Esophagus muscularis mucosa (tissue), 4 donors: ENCODE measurements around the gene TWF1. TPM values are rescaled to one million over a fixed set of nuclear protein-coding genes. Genes with fewer than 3 reads are reported as not detected.
A peak's percentile ranks its signal among the peaks of the same experiment; 100 is the strongest.

Experiments used
- DNase-seq: peaks from one replicate; pipeline ENCODE4 v3.0.0-alpha.2; 2017; ENCODE audit errors: extremely low spot score
- H3K27ac ChIP-seq, 4 donors: fragments of 200-600 bp; sonication (generic); replicated peaks in 1 of 4; 1 replicate in 3 of 4; 2 replicates in 1 of 4; pipeline ENCODE4 v1.5.1; 2016 to 2019; ENCODE audit warnings: mild to moderate bottlenecking in 1 of 4
- H3K27me3 ChIP-seq, 4 donors: fragments of 200-600 bp; sonication (generic); one replicate each; pipeline versions ENCODE4 v1.5.1 to v1.6.0; 2016 to 2019
- H3K36me3 ChIP-seq, 4 donors: fragments of 200-600 bp; sonication (generic); one replicate each; pipeline ENCODE4 v1.5.1; 2016 to 2019
- H3K4me1 ChIP-seq, 4 donors: fragments of 200-600 bp; sonication (generic); one replicate each; pipeline ENCODE4 v1.5.1; 2016 to 2019
- H3K4me3 ChIP-seq, 4 donors: fragments of 200-600 bp; sonication (generic); 1 replicate in 2 of 4; 2 replicates in 2 of 4; pipeline ENCODE4 v1.5.1; 2016 to 2019; ENCODE audit warnings: mild to moderate bottlenecking in 4 of 4, moderate library complexity in 1 of 4
- H3K9me3 ChIP-seq, 4 donors: fragments of 200-600 bp; sonication (generic); 1 replicate in 3 of 4; 2 replicates in 1 of 4; pipeline ENCODE4 v1.5.1; 2016 to 2019
- EP300 ChIP-seq: sonication (generic); formaldehyde crosslinking; IDR thresholded peaks from one replicate; pipeline ENCODE4 v1.6.1; 2017; ENCODE audit warnings: antibody characterized with exemption
- POLR2A ChIP-seq: fragments of 450-650 bp; IDR thresholded peaks from one replicate; pipeline ENCODE4 v1.6.1; 2017; ENCODE audit warnings: antibody characterized with exemption, moderate library complexity, mild to moderate bottlenecking, low read depth
- POLR2AphosphoS5 ChIP-seq, 2 donors: sonication (generic); formaldehyde crosslinking; IDR thresholded peaks; one replicate each; pipeline ENCODE4 v1.6.1; 2017; ENCODE audit warnings: antibody characterized with exemption in 2 of 2
- WGBS: methylation state at CpG from one replicate; pipeline ENCODE4 v1.1.5; 2018; 5-methylcytosine and 5-hydroxymethylcytosine counted together
- intact Hi-C: fragments of 100-400 bp; cut with DNase I; formaldehyde crosslinking; loops from one replicate; pipeline ENCODE4 v1.15.1; 2023
- total RNA-seq, 4 donors: library from RNA; depleted of rRNA; stranded (reverse); fragments of >200 nt; gene quantifications; one replicate each; pipeline versions ENCODE4 v1.1.0 to v1.2.1, GENCODE V29; 2016
- TF ChIP-seq, protein P1 (sequence below), 3 experiments: fragments of 200-600 bp in 2 of 3; fragments of 450-650 bp in 1 of 3; sonication (generic) in 2 of 3; IDR thresholded peaks; one replicate each; pipeline ENCODE4 v1.5.1; 2017 to 2019; ENCODE audit warnings: antibody characterized with exemption in 3 of 3, mild to moderate bottlenecking in 2 of 3, moderate library complexity in 1 of 3

The TWF1 gene
- total RNA-seq, 4 donors from 2014 or later = 94.7 to 105 (median 97.3) TPM

DNA sequence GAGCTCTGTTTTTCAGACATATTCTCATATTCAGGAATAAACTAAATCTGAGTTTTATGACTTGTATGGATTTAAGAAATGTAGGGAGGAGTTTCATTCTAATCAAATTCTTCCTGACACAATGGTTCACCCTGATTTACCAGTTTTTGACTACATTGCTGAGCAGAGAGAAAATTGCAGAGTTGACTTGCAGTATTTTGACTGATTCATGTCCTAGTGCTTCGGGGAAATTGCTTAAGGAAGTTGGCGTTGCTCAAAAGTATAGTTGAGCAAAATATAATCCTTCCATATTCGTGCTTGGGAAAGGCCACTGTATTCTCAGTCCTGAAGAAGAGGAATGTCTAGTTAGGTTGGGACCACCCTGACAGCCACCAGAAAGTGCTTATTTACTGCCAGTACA is 1.3 kb upstream of the TWF1 start:
- H3K36me3 ChIP-seq = peaks cover 0 to 8% (median 0%) of the 10 kb centered on the region in 4 donors
- intact Hi-C loops = loop anchor here (5.0 to 10.0 kb wide), 2 partner anchors 50 to 77 kb away; partner anchors contain the start of genes IRAK4 and PUS7L
- TF ChIP-seq EP300 = no peak
- TF ChIP-seq, protein P1, sequence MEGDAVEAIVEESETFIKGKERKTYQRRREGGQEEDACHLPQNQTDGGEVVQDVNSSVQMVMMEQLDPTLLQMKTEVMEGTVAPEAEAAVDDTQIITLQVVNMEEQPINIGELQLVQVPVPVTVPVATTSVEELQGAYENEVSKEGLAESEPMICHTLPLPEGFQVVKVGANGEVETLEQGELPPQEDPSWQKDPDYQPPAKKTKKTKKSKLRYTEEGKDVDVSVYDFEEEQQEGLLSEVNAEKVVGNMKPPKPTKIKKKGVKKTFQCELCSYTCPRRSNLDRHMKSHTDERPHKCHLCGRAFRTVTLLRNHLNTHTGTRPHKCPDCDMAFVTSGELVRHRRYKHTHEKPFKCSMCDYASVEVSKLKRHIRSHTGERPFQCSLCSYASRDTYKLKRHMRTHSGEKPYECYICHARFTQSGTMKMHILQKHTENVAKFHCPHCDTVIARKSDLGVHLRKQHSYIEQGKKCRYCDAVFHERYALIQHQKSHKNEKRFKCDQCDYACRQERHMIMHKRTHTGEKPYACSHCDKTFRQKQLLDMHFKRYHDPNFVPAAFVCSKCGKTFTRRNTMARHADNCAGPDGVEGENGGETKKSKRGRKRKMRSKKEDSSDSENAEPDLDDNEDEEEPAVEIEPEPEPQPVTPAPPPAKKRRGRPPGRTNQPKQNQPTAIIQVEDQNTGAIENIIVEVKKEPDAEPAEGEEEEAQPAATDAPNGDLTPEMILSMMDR (IDR thresholded peaks at IDR 0.05) = no peak
- no peak for TF ChIP-seq POLR2AphosphoS5 (IDR thresholded peaks at IDR 0.05)
- no peak for TF ChIP-seq POLR2A
- 94% methylated on average over 3 of the region's 3 CpGs for WGBS
- no peaks in the 10 kb centered on the region for H3K27me3 ChIP-seq
- H3K27ac ChIP-seq = peak overlapping the region in 3 of 4 donors; percentile 90 to 98 (median 96)
- peaks cover 19 to 33% (median 32%) of the 10 kb centered on the region in 4 donors for H3K4me1 ChIP-seq
- no peaks in the 10 kb centered on the region for H3K9me3 ChIP-seq
- no peak for DNase-seq
- no peak overlapping the region for H3K4me3 ChIP-seq

DNA sequence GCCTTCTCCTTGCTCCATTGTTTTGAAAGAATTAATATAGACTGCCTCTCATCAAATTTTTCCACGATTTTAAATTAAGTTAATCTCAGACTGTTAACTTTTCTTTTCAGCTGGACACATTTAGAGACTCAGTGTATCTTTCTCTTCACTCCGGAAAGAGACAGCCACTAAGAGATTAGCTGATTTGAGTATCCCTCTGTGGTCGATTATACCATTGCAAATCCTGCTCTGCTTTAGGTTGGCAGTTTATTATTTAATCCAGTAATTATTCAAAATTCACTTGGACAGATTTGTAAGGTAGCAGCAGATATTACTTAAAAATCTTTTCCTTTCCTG is 588 bp upstream of the TWF1 start:
- no peak for DNase-seq
- WGBS = 2% methylated on average over 3 of the region's 3 CpGs
- H3K27me3 ChIP-seq = no peaks in the 10 kb centered on the region
- no peak for TF ChIP-seq POLR2AphosphoS5 (IDR thresholded peaks at IDR 0.05)
- TF ChIP-seq POLR2A = no peak
- no peak for TF ChIP-seq EP300
- TF ChIP-seq, protein P1 (IDR thresholded peaks at IDR 0.05) = no peak
- intact Hi-C loops = loop anchor here (1.0 to 10.0 kb wide), 3 partner anchors 29 to 78 kb away; partner anchors contain the start of genes IRAK4 and PUS7L
- peak overlapping the region; percentile 91 to 97 (median 95) for H3K4me3 ChIP-seq
- peaks cover 0 to 14% (median 2%) of the 10 kb centered on the region in 4 donors for H3K36me3 ChIP-seq
- peaks cover 19 to 33% (median 32%) of the 10 kb centered on the region in 4 donors for H3K4me1 ChIP-seq
- H3K27ac ChIP-seq = peak overlapping the region; percentile 90 to 98 (median 95)
- H3K9me3 ChIP-seq = no peaks in the 10 kb centered on the region

DNA sequence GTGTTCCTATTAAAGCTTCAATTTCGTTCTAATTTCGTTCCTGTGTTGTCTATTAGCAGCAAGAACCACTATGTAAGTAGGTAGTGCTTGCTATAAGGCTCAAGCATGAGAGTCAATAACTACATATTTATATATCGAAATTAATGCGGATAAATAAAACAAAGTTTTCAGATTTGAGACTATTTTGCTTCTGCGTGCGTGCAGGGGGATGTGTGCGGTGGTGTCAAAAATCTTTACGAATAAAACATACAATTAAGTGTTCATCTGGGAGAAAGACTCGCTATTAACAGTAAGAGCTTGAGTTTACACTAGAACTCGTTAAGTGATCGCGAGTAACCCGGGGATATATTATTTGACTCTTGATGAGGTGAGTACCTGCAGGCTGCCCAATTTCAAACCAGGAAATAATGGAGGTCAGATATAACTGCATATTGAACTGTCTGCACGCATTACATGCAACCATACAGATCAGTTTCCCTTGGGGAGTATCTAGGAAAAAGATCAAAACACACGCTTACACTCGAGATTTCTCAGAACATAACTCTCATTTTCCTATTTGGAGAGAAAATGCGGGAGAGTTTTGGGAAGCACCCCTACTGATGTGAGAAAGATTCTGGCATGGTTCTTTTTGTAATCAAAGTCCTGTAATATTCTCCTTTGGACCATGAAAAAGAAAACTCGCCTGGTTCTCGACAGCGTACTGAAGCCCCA is 813 bp downstream of the TWF1 start:
- intact Hi-C loops = loop anchor here (5.0 to 10.0 kb wide), 2 partner anchors 48 to 79 kb away; partner anchors contain the start of genes IRAK4 and PUS7L
- WGBS = 7% methylated on average over 20 of the region's 20 CpGs
- peaks cover 19 to 33% (median 32%) of the 10 kb centered on the region in 4 donors for H3K4me1 ChIP-seq
- H3K27me3 ChIP-seq = no peaks in the 10 kb centered on the region
- TF ChIP-seq POLR2AphosphoS5 (IDR thresholded peaks at IDR 0.05) = no peak
- TF ChIP-seq, protein P1 (IDR thresholded peaks at IDR 0.05) = no peak
- no peak for TF ChIP-seq POLR2A
- TF ChIP-seq EP300 = no peak
- peak overlapping the region; percentile 90 to 98 (median 95) for H3K27ac ChIP-seq
- DNase-seq = no peak
- peak overlapping the region; percentile 91 to 97 (median 95) for H3K4me3 ChIP-seq
- H3K9me3 ChIP-seq = no peaks in the 10 kb centered on the region
- H3K36me3 ChIP-seq = peaks cover 10 to 28% (median 13%) of the 10 kb centered on the region in 4 donors

DNA sequence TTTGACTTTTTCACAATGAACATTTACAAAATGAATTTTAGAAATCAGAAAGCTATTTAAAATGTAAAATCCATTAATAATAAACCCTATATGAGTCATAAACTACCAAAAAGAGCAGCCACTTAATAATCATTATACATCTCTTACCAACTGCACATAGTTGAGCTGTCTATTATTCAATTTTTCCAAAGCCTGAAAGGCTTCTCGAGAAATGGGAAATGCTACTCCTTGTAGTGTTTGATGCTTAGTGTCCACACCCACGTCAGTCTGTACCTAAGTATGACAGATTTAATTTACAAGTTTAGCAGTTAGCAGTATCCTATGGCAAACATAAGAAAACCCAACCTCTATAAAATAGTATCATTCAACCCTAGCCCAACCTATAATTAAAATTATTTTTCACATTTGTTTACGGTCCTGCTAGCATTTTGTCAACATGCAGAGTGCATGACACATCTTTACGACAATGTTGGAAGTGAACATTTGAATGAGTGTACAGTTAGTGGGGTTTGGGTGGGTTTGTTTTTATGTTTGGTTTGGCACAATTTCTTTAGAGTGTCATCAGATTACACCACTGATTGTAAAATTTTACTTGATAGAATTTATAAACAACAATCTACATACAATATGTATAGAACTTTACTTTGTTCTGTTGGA is 8.4 kb downstream of the TWF1 start:
- H3K27ac ChIP-seq = no peak overlapping the region
- 87% methylated on average over 4 of the region's 4 CpGs for WGBS
- intact Hi-C loops = no loop called here
- no peaks in the 10 kb centered on the region for H3K27me3 ChIP-seq
- no peak overlapping the region for H3K4me3 ChIP-seq
- no peaks in the 10 kb centered on the region for H3K9me3 ChIP-seq
- no peak for TF ChIP-seq EP300
- TF ChIP-seq, protein P1 (IDR thresholded peaks at IDR 0.05) = no peak
- TF ChIP-seq POLR2A = no peak
- TF ChIP-seq POLR2AphosphoS5 (IDR thresholded peaks at IDR 0.05) = no peak
- DNase-seq = no peak
- peaks cover 0 to under 1% (median under 1%) of the 10 kb centered on the region in 4 donors for H3K4me1 ChIP-seq
- peaks cover 56 to 85% (median 65%) of the 10 kb centered on the region in 4 donors for H3K36me3 ChIP-seq
